ENCODE data around the gene ZDHHC14.
"Not testable (repeated sequence)": the region's sequence is repeated elsewhere in the genome, so short reads cannot be mapped to it uniquely, and the experiment has no call there.

The ZDHHC14 gene

GRCh38 chr6:157464653-157465535, 83.9 kb downstream of the ZDHHC14 start:
- DNase-seq (ENCODE audit: low read depth), result no peak

- no peak for DNase-seq (ENCODE audit: low read depth)
Measured at GRCh38 chr6:157466342-157466648, 85.3 kb downstream of the ZDHHC14 start.

- not testable (repeated sequence) for DNase-seq (ENCODE audit: low read depth)
Measured at GRCh38 chr6:157467339-157467738, 86.3 kb downstream of the ZDHHC14 start.

- no peak for DNase-seq (ENCODE audit: low read depth)
Measured at GRCh38 chr6:157468054-157468453, 87.1 kb downstream of the ZDHHC14 start.

GRCh38 chr6:157468574-157468973, 87.6 kb downstream of the ZDHHC14 start:
- no peak for DNase-seq (ENCODE audit: low read depth)

GRCh38 chr6:157469378-157469777, 88.4 kb downstream of the ZDHHC14 start:
- no peak for DNase-seq (ENCODE audit: low read depth)

- no peak for DNase-seq (ENCODE audit: low read depth)
Measured at GRCh38 chr6:157471077-157471686, 90.2 kb downstream of the ZDHHC14 start.

- DNase-seq (ENCODE audit: low read depth), result no peak
Measured at GRCh38 chr6:157471895-157472686, 91.1 kb downstream of the ZDHHC14 start.

GRCh38 chr6:157476797-157477196, 95.8 kb downstream of the ZDHHC14 start:
- no peak for DNase-seq (ENCODE audit: low read depth)

- no peak for DNase-seq (ENCODE audit: low read depth)
Measured at GRCh38 chr6:157478926-157479325, 97.9 kb downstream of the ZDHHC14 start.

GRCh38 chr6:157479464-157480303, 98.7 kb downstream of the ZDHHC14 start:
- no peak for DNase-seq (ENCODE audit: low read depth)

GRCh38 chr6:157481189-157481864, 100.3 kb downstream of the ZDHHC14 start:
- no peak for DNase-seq (ENCODE audit: low read depth)

- no peak for DNase-seq (ENCODE audit: low read depth)
Measured at GRCh38 chr6:157481865-157482249, 100.9 kb downstream of the ZDHHC14 start.

- no peak for DNase-seq (ENCODE audit: low read depth)
Measured at GRCh38 chr6:157483770-157484169, 102.8 kb downstream of the ZDHHC14 start.

GRCh38 chr6:157484181-157484580, 103.2 kb downstream of the ZDHHC14 start:
- DNase-seq (ENCODE audit: low read depth), result no peak

- no peak for DNase-seq (ENCODE audit: low read depth)
Measured at GRCh38 chr6:157486572-157486971, 105.6 kb downstream of the ZDHHC14 start.

GRCh38 chr6:157487110-157487773, 106.3 kb downstream of the ZDHHC14 start:
- DNase-seq (ENCODE audit: low read depth), result no peak

- DNase-seq (ENCODE audit: low read depth), result no peak
Measured at GRCh38 chr6:157488058-157488457, 107.1 kb downstream of the ZDHHC14 start.

GRCh38 chr6:157488716-157489118, 107.7 kb downstream of the ZDHHC14 start:
- DNase-seq (ENCODE audit: low read depth), result no peak

GRCh38 chr6:157490611-157491269, 109.8 kb downstream of the ZDHHC14 start:
- no peak for DNase-seq (ENCODE audit: low read depth)
